Right lobe of liver (tissue), 4 donors: ENCODE data around the gene DEFB113.

Experiments
- CTCF ChIP-seq, 4 donors: fragments of 200-600 bp in 3 of 4; fragments of 450-650 bp in 1 of 4; IDR thresholded peaks; one replicate each; pipeline versions ENCODE4 v1.5.1 to v1.8.0; 2016 to 2022; ENCODE audit warnings: antibody characterized with exemption in 4 of 4, mild to moderate bottlenecking in 2 of 4
- POLR2A ChIP-seq: fragments of 450-650 bp; IDR thresholded peaks from one replicate; pipeline ENCODE4 v1.6.1; 2017; ENCODE audit warnings: antibody characterized with exemption, mild to moderate bottlenecking
- donor health status: DM: no; HTN: no; CAD: no.
- donor health status: DM: no; HTN: no; CAD: no.
- donor health status: DM: no; HTN: yes; CAD: no.

GRCh38 chr6:49987749-49988148, 18.3 kb upstream of the DEFB113 start:
- TF ChIP-seq POLR2A (no peak), CTCF (IDR thresholded peaks at IDR 0.05) (no peak)
